Medulla oblongata (tissue), 1 donor: ENCODE results near the gene CYP39A1.

Source experiments
- DNase-seq: peaks from one replicate; pipeline ENCODE4 v3.0.0-alpha.2; 2015; ENCODE audit errors: extremely low spot score

CYP39A1 gene

GRCh38 chr6:46590765-46591164, 61.9 kb downstream of the CYP39A1 start:
- no peak for DNase-seq

GRCh38 chr6:46586906-46587305, 65.7 kb downstream of the CYP39A1 start:
- no peak for DNase-seq

GRCh38 chr6:46584586-46584985, 68.0 kb downstream of the CYP39A1 start:
- DNase-seq = no peak

- DNase-seq = no peak
Measured at GRCh38 chr6:46583721-46584120, 68.9 kb downstream of the CYP39A1 start.

GRCh38 chr6:46583081-46583480, 69.5 kb downstream of the CYP39A1 start:
- no peak for DNase-seq

- no peak for DNase-seq
Measured at GRCh38 chr6:46581459-46582177, 71.0 kb downstream of the CYP39A1 start.

GRCh38 chr6:46575530-46575929, 77.1 kb downstream of the CYP39A1 start:
- DNase-seq = no peak

GRCh38 chr6:46573140-46573539, 79.5 kb downstream of the CYP39A1 start:
- DNase-seq = no peak

GRCh38 chr6:46565531-46565930, 87.1 kb downstream of the CYP39A1 start:
- DNase-seq = no peak

GRCh38 chr6:46563924-46564323, 88.7 kb downstream of the CYP39A1 start:
- no peak for DNase-seq

GRCh38 chr6:46556053-46556452, 96.6 kb downstream of the CYP39A1 start:
- peak; percentile 31 for DNase-seq

GRCh38 chr6:46555129-46555528, 97.5 kb downstream of the CYP39A1 start:
- no peak for DNase-seq

GRCh38 chr6:46549155-46549554, 103.5 kb downstream of the CYP39A1 start:
- no peak for DNase-seq

- no peak for DNase-seq
Measured at GRCh38 chr6:46541556-46541955, 111.1 kb downstream of the CYP39A1 start.

GRCh38 chr6:46539866-46540265, 112.8 kb downstream of the CYP39A1 start:
- DNase-seq = no peak

- DNase-seq = no peak
Measured at GRCh38 chr6:46538800-46539480, 113.7 kb downstream of the CYP39A1 start.

GRCh38 chr6:46530896-46531295, 121.7 kb downstream of the CYP39A1 start:
- DNase-seq = no peak

- no peak for DNase-seq
Measured at GRCh38 chr6:46528961-46529750, 123.5 kb downstream of the CYP39A1 start.

GRCh38 chr6:46526607-46527006, 126.0 kb downstream of the CYP39A1 start:
- DNase-seq = no peak

GRCh38 chr6:46525583-46525982, 127.0 kb downstream of the CYP39A1 start:
- no peak for DNase-seq

GRCh38 chr6:46521464-46521971, 131.1 kb downstream of the CYP39A1 start:
- no peak for DNase-seq

- DNase-seq = no peak
Measured at GRCh38 chr6:46517202-46517601, 135.4 kb downstream of the CYP39A1 start.
